ENCODE data around the gene RNF169.

The RNF169 gene

GRCh38 chr11:74748211-74749126 lies at the start of gene RNF169:
TSS of gene RNF169 (plus strand) at chr11:74748849. CDS start at chr11:74748881, 32 bp downstream.
- DNase-seq (ENCODE audit: low read depth in 3 of 3): peak; percentile 70 to 83 (median 80)

- DNase-seq (ENCODE audit: low read depth in 3 of 3): no peak
These were observed 48.8 kb upstream of the RNF169 start for GRCh38 chr11:74699615-74700396.

GRCh38 chr11:74701351-74701750 lies 47.3 kb upstream of the RNF169 start:
- no peak for DNase-seq (ENCODE audit: low read depth in 3 of 3)

GRCh38 chr11:74702383-74703007 lies 46.2 kb upstream of the RNF169 start:
- peak; percentile 10 to 24 (median 21) for DNase-seq (ENCODE audit: low read depth in 3 of 3)

GRCh38 chr11:74703211-74703610 lies 45.4 kb upstream of the RNF169 start:
- no peak for DNase-seq (ENCODE audit: low read depth in 3 of 3)

- no peak for DNase-seq (ENCODE audit: low read depth in 3 of 3)
These were observed 41.5 kb upstream of the RNF169 start for GRCh38 chr11:74707182-74707581.

GRCh38 chr11:74707602-74708510 lies 40.8 kb upstream of the RNF169 start:
- no peak for DNase-seq (ENCODE audit: low read depth in 3 of 3)

GRCh38 chr11:74709175-74709574 lies 39.5 kb upstream of the RNF169 start:
- DNase-seq (ENCODE audit: low read depth in 3 of 3): no peak

GRCh38 chr11:74710281-74710938 lies 38.2 kb upstream of the RNF169 start:
- no peak for DNase-seq (ENCODE audit: low read depth in 3 of 3)

GRCh38 chr11:74713686-74714085 lies 35.0 kb upstream of the RNF169 start:
- DNase-seq (ENCODE audit: low read depth in 3 of 3): no peak

- no peak for DNase-seq (ENCODE audit: low read depth in 3 of 3)
These were observed 33.7 kb upstream of the RNF169 start for GRCh38 chr11:74714904-74715303.

- DNase-seq (ENCODE audit: low read depth in 3 of 3): no peak
These were observed 31.3 kb upstream of the RNF169 start for GRCh38 chr11:74717221-74717969.

GRCh38 chr11:74719011-74719410 lies 29.6 kb upstream of the RNF169 start:
- no peak for DNase-seq (ENCODE audit: low read depth in 3 of 3)

- DNase-seq (ENCODE audit: low read depth in 3 of 3): no peak
These were observed 27.8 kb upstream of the RNF169 start for GRCh38 chr11:74720596-74721478.

- no peak for DNase-seq (ENCODE audit: low read depth in 3 of 3)
These were observed 27.2 kb upstream of the RNF169 start for GRCh38 chr11:74721479-74721835.

- DNase-seq (ENCODE audit: low read depth in 3 of 3): no peak
These were observed 25.1 kb upstream of the RNF169 start for GRCh38 chr11:74723511-74723910.

- DNase-seq (ENCODE audit: low read depth in 3 of 3): no peak
These were observed 22.9 kb upstream of the RNF169 start for GRCh38 chr11:74725701-74726100.

GRCh38 chr11:74726547-74727182 lies 22.0 kb upstream of the RNF169 start:
- DNase-seq (ENCODE audit: low read depth in 3 of 3): peak in 2 of 3 experiments; percentile 21 to 25
